ENCODE results near the gene WDR17.
A peak's percentile ranks its signal among the peaks of the same experiment; 100 is the strongest.

The WDR17 gene

GRCh38 chr4:176065435-176066291 lies at the start of gene WDR17:
WDR17 (plus strand) TSS chr4:176065841; CDS start chr4:176111581, 45,740 bp downstream.
- DNase-seq = peak; percentile 93

DNA sequence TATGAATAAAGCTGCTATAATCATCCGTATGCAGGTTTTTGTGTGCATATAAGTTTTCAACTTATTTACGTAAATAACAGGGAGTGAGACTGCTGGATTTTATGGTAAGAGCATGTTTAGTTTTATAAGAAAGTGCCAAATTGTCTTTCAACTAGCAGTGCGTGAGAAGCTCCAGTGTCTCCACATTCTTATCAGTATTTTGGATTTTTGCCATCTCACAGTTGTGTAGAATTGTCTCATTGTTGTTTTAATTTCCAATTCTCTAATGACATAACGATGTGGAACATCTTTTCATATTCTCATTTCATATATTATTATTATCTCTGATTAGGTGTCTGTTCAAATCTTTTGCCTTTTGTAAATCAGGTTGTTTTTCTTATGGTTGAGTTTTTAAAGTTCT lies 49.0 kb upstream of the WDR17 start:
- DNase-seq = no peak

GRCh38 chr4:176020481-176021085 lies 45.1 kb upstream of the WDR17 start:
- no peak for DNase-seq

DNA sequence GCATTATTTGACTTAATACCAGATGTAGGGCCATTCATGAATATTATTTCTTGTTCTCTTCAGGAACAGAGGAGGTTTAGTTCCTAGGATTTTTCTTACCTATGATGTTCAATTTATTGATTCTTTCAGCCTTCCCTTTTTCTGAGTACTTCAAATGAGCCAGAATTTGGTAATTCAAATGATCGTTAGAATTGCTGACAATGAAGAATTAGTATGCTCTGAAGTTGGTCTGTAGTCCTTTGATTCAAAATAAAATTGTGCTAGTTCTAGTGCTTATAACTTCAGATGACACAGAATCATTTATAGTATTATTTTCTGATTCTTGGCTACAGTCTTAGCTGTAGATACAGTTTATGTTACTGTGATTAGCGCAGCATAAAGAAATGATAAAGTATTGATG lies 35.2 kb upstream of the WDR17 start:
- no peak for DNase-seq

DNA sequence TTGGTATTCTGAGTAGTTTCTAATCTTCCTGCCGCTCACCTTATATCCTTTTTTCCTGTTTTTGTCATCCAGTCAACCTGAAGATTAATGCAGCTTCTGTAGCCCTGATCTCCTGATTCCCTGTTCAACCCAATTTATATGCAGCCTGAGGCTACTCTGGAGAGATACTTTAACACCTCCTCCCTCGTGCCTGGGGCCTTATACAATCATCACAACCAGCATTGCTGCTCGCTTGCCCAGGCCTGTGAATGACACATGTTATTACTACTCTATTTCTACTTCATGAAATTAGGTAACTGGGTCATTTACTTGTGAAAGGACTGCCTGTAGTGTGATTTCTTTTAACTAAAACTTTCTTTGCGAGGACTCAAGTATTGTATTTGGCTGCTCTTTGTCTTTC lies 33.7 kb upstream of the WDR17 start:
- DNase-seq = no peak

GRCh38 chr4:176032454-176032853 lies 33.2 kb upstream of the WDR17 start:
- DNase-seq = no peak

DNA sequence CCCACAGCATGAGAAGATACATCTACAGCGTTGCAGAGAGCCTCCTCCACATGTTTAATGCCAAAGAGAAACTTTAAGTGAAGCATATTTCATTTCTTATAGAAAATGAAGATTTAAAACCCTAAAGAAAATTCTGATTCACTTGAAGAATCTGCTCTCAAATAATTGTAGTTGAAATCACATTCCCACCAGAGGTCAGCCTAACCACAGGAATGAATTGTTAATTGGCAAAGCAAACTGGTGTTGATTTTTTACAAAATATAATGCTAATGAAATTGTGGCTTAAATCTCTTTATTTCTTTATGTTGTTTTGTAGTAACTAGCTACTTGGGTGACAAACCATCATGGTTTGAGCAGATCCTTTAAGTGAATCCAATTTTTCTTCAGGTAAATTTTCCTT lies 31.1 kb upstream of the WDR17 start:
- no peak for DNase-seq

GRCh38 chr4:176034936-176035335 lies 30.7 kb upstream of the WDR17 start:
- DNase-seq = no peak

DNA sequence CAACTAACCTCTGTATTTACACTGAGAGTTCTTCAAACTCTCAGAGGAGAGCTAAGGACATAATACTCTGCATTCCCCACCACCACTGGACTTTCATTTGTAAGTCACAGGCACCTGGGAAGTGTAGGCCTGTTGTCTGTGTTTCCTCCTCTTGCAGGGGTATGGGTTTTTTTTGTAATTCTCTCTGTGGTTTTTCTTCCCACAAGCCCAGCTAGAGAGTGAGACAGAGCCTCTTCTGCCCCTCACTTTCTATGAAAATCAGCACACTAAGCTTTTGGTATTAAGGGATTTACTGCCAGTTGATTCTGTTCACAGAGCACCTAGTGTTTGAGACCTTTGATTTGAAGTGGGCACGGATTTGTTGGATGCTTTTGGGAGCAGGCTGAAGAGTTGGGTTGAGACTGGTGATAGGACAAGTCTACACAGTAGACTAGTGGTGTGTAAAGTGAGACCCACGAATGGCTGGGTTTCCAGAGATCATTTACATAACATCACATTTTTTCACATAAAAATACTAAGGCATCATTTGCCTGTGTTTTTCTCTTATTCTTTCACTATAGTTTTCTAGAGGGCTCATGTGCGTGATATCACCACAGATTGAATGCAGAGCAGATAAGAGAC lies 28.9 kb upstream of the WDR17 start:
- DNase-seq = no peak

- DNase-seq = no peak
Observed at GRCh38 chr4:176038789-176039188, 26.9 kb upstream of the WDR17 start.

GRCh38 chr4:176042195-176042594 lies 23.4 kb upstream of the WDR17 start:
- no peak for DNase-seq

DNA sequence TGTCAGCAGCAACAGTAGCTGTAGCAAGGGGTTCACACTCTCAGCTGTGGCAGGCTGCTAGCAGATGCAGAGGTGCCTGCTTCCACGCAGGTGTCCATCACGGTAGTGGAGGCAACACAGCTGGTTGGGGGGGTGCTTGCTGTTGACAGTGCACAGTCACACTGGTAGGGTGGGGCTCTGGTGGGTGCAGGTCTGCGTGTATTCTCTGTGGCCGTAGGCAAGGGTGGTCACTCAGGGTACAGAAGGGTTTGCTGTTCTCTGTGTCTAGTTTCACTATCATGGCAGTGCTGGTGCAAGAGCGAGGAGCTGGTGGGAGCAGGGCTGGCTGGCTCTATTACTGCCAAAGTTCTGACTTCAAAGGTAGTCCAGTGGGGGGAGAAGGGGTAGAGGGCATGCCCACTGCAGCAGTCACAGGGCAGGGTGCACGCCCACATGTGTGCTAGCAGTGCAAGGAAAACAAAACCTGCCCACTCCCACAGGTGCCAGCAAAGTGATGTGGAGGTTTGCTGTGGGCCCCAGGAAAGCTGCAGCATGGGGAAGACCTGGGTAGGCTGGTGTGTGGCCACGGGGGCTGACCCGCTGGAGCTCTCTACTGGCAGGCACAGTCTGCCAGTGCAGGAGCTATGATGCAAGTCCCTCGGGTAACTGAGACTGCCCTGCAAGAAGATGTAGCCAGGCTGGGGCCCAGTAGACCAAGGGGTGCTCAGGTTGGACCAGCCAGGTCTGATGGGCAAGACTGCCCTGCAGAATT lies 21.6 kb upstream of the WDR17 start:
- no peak for DNase-seq

DNA sequence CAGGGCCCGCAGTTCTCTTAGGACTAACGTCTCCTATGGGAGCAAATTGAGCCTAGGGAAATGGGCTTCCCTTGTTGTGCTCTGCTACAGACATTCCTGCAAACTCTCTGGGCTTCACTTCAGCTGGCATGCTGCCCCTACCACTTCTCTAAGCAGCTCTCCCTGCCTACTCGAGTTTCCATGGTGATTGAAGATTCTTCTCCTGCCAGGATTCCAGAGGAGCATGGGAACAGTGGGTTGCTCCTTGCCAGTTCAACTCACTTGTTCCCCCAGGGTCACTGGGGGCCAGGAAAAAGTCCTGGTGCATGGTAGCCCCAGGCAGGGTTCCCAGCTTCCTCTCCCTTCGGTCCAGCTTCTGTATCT lies 21.1 kb upstream of the WDR17 start:
- peak; percentile 66 for DNase-seq

GRCh38 chr4:176048631-176049030 lies 17.0 kb upstream of the WDR17 start:
- no peak for DNase-seq

DNA sequence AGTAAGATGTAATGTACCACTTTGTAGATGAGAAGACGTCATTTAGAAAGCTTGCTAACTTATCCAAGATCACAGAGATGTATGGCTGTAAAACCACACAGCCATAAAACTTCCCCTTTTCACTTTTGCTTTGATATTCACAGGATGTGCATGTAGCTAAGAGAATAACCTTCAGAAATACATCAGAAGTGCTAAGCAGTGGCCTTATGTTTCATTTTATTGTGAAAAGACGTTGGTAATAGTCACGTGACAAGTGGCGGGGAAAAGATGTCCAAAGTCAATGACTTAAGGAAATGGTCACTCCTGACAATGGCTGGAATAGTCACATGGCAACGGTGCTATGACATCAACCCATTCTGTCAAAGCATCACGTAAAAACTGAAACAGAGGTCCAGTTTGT lies 12.9 kb upstream of the WDR17 start:
- DNase-seq = no peak

DNA sequence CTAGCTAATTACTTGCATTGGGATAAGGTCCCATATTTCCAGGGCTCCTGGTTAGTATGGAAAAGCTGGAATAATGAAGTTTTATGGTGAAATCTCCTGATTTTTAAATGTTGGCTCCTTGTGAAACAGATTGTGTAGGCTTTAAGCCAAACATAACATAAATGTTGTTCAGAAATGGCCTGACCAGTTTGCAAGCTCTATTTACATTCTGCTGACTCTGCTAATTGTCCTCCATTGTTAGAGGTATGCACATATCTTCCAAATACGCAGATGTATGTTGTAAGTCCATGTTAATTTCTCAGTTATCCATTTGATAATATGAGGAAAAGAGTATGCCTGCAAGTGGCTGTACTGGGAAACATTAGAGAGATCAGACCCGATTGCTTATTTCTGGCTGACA lies 11.9 kb upstream of the WDR17 start:
- no peak for DNase-seq

- no peak for DNase-seq
Observed at GRCh38 chr4:176054942-176055341, 10.7 kb upstream of the WDR17 start.

GRCh38 chr4:176063718-176064117 lies 1.9 kb upstream of the WDR17 start:
- no peak for DNase-seq

DNA sequence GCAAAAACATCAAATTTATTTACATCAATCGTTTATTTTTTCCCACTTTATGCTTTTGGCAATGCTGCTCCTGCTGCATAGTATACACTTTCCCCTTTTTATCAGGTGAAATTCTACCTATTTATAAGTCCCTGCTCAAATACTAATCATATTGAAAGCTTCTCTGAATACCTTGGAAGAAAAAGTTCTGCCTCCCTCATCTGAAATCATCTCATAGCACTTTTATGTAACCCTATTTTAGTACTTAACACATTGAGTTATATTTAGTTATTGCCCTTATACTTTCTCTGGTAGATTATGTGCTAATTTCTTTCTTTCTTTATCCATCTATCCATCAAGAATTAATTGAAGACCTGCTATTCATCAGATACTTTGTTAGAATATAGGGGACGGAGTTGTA lies 1.1 kb upstream of the WDR17 start:
- no peak for DNase-seq

GRCh38 chr4:176066757-176067156 lies 1.1 kb downstream of the WDR17 start:
- no peak for DNase-seq

GRCh38 chr4:176077561-176077960 lies 11.9 kb downstream of the WDR17 start:
- no peak for DNase-seq

DNA sequence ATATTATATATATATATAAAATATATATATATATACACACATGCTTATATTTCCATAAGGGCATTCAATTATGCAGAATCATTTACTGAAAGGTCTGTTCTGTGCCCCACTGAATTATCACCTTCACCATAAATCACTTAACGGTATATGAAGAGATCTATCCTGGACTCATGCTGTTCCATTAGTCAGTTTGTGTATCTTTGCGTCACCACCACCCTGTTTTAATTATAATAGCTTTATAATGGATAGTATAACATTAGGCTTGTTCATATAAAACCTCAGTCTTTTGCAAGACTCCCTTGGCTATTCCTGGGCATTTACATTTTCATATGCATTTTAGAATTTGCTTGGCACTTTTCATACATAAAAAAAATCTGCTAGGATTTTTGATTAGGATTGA lies 19.1 kb downstream of the WDR17 start:
- DNase-seq = no peak

DNA sequence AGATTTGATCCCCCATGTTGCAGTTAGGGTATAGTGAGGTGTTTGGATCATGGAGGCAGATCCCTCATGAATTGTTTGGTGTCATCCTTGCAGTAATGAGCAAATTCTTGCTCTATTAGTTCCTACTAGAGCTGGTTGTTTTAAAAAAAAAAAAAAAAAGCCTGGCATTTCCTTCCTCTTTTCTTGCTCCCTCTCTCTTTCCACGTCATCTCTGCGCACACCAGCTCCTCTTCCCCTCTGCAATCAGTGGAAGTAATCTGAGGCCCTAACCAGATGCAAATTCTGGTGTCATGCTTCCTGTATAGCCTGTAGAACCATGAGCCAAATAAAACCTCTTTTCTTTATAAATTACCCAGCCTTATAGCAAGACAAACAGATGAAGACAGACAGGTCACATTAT lies 24.5 kb downstream of the WDR17 start:
- no peak for DNase-seq

DNA sequence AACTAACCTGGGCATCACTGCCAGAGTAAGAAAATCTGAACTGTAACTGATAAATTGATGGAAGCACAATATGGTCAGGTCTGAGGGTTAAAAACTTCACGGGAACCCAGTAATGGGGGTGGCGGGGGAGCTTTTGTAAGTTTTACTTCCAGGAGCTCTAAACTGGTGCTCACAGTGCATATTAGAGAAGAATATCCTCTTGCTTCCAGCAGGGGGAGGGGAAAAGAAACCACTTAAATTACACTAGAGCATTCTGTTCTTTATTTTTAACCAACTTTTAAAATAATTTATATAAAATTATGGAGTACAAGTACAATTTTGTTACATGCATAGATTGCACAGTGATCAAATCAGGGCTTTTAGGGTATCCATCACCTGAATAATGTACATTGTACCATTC lies 33.7 kb downstream of the WDR17 start:
- no peak for DNase-seq
